GM12878 (cell line): ENCODE measurements around the gene CSPG5. TPM values are rescaled to one million over a fixed set of nuclear protein-coding genes. Genes with fewer than 3 reads are reported as not detected.

Experiments used
- ATAC-seq: fragments of 200-7000 bp; cut with Tn5 transposase; 3 replicates; pipeline ENCODE4 v1.9.1; 2020; ENCODE audit warnings: mild to moderate bottlenecking, moderate library complexity
- BruUV-seq: library from RNA; stranded (reverse); fragments of 400-500 nt; replicated peaks from 2 replicates; lab custom pipeline; 2021; lab: Mats Ljungman, UMichigan
- CTCF ChIA-PET: fragments of 300-600 bp; sonication (Branson Sonifier 250); formaldehyde crosslinking; extraction: SDS; loops from one replicate; lab custom pipeline; 2021; ENCODE audit warnings: inconsistent platforms; lab: Yijun Ruan, JAX
- POLR2A ChIA-PET: fragments of 350-600 bp; formaldehyde crosslinking; extraction: SDS; loops from one replicate; lab custom pipeline; 2021; ENCODE audit warnings: inconsistent platforms; lab: Charles Lee
- RAD21 ChIA-PET: fragments of 300-600 bp; sonication (Branson Sonifier 250); formaldehyde crosslinking; loops from one replicate; lab custom pipeline; 2023; ENCODE audit warnings: antibody characterized with exemption; ENCODE audit not compliant: unreplicated experiment; lab: Charles Lee
- SMC1A ChIA-PET: fragments of 300-600 bp; sonication (Branson Sonifier 250); formaldehyde crosslinking; loops from one replicate; lab custom pipeline; 2023; ENCODE audit not compliant: unreplicated experiment, uncharacterized antibody; lab: Charles Lee
- DNase-seq: peaks from one replicate; pipeline ENCODE4 v3.0.0-alpha.2; 2011; ENCODE audit warnings: low read depth, low spot score
- FAIRE-seq: peaks from 3 replicates; lab custom pipeline; 2011; peaks lifted over from hg19 to GRCh38; lab: Jason Lieb, UNC
- H2AFZ ChIP-seq: 2 replicates; pipeline ENCODE4 v1.6.0; 2011; ENCODE audit warnings: low read depth, low read length, control low read depth; ENCODE audit not compliant: control insufficient read depth
- H3K27ac ChIP-seq: 2 replicates; pipeline ENCODE4 v1.5.1; 2011; ENCODE audit warnings: control low read depth; ENCODE audit not compliant: control insufficient read depth, insufficient read depth
- H3K27me3 ChIP-seq, 2 experiments: replicated peaks in 1 of 2; 2 replicates each; pipeline versions ENCODE4 v1.6.0 to v1.6.1; 2011; ENCODE audit warnings: low read length in 1 of 2; ENCODE audit not compliant: control insufficient read depth in 2 of 2, insufficient read depth in 2 of 2
- H3K36me3 ChIP-seq, 2 experiments: 2 replicates each; pipeline ENCODE4 v1.5.1; 2011; ENCODE audit warnings: low read length in 1 of 2; ENCODE audit not compliant: control insufficient read depth in 2 of 2, insufficient read depth in 2 of 2
- H3K4me1 ChIP-seq: 2 replicates; pipeline ENCODE4 v1.6.1; 2011; ENCODE audit warnings: mild to moderate bottlenecking, low read length, moderate library complexity, mixed read lengths; ENCODE audit not compliant: control insufficient read depth, insufficient read depth
- H3K4me2 ChIP-seq: 2 replicates; pipeline ENCODE4 v1.6.0; 2011; ENCODE audit warnings: control low read depth; ENCODE audit not compliant: control insufficient read depth, insufficient read depth
- H3K4me3 ChIP-seq: fragments of 200-600 bp; sonication (generic); 2 replicates; pipeline ENCODE4 v1.5.1; 2016
- H3K79me2 ChIP-seq: 2 replicates; pipeline ENCODE4 v1.6.0; 2011; ENCODE audit warnings: low read length; ENCODE audit not compliant: control insufficient read depth, insufficient read depth
- H3K9ac ChIP-seq: 2 replicates; pipeline ENCODE4 v1.8.0; 2011; ENCODE audit warnings: low read length, control low read depth, mixed read lengths; ENCODE audit not compliant: control insufficient read depth, insufficient read depth
- H3K9me3 ChIP-seq: replicated peaks from 3 replicates; pipeline ENCODE4 v1.5.1; 2011; ENCODE audit warnings: mild to moderate bottlenecking, low read length; ENCODE audit not compliant: control insufficient read depth, insufficient read depth
- H4K20me1 ChIP-seq: 2 replicates; pipeline ENCODE4 v1.6.0; 2011; ENCODE audit not compliant: control insufficient read depth, insufficient read depth
- BCL3 ChIP-seq: IDR thresholded peaks from 2 replicates; pipeline ENCODE4 v1.6.1; 2011; ENCODE audit warnings: borderline replicate concordance, low read depth, mild to moderate bottlenecking, moderate library complexity, low read length; ENCODE audit not compliant: insufficient read depth, poor library complexity, severe bottlenecking
- BHLHE40 ChIP-seq, 2 experiments: fragments of 450-650 bp in 1 of 2; IDR thresholded peaks; 2 replicates each; pipeline ENCODE4 v1.6.1; 2011 to 2017; ENCODE audit warnings: low read depth in 2 of 2, borderline replicate concordance in 1 of 2, improper control_type of control experiment in 1 of 2, low read length in 1 of 2, mild to moderate bottlenecking in 1 of 2
- CEBPB ChIP-seq, 2 experiments: fragments of 150-350 bp in 1 of 2; IDR thresholded peaks; 2 replicates each; pipeline ENCODE4 v1.6.1; 2012 to 2014; ENCODE audit warnings: low read depth in 2 of 2, low read length in 2 of 2, borderline replicate concordance in 1 of 2, inconsistent platforms in 1 of 2
- IKZF2 ChIP-seq, 2 experiments: fragments of 450-650 bp; IDR thresholded peaks; 2 replicates each; pipeline ENCODE4 v1.6.1; 2017; ENCODE audit warnings: mild to moderate bottlenecking in 2 of 2, moderate library complexity in 2 of 2
- RFX5 ChIP-seq: IDR thresholded peaks from 2 replicates; pipeline ENCODE4 v1.6.1; 2011; ENCODE audit warnings: low read depth, low read length, improper control_type of control experiment
- SUPT20H ChIP-seq: IDR thresholded peaks from 2 replicates; pipeline ENCODE4 v1.6.1; 2011; ENCODE audit warnings: low read depth, mild to moderate bottlenecking, low read length, moderate library complexity, borderline replicate concordance; ENCODE audit not compliant: control insufficient read depth
- TBL1XR1 ChIP-seq: IDR thresholded peaks from 2 replicates; pipeline ENCODE4 v1.6.1; 2012; ENCODE audit warnings: low read depth, low read length, improper control_type of control experiment
- USF1 ChIP-seq: IDR thresholded peaks from 2 replicates; pipeline ENCODE4 v1.6.1; 2011; ENCODE audit warnings: borderline replicate concordance, low read depth, mild to moderate bottlenecking, moderate library complexity, mixed read lengths, low read length; ENCODE audit not compliant: insufficient read depth; ENCODE audit errors: extremely low read length
- WGBS: methylation state at CpG from one replicate; pipeline ENCODE4 v1.1.6; 2016; ENCODE audit warnings: low lambda C conversion rate; ENCODE audit not compliant: insufficient replicate concordance, insufficient coverage; ENCODE audit errors: missing lambda C conversion rate; 5-methylcytosine and 5-hydroxymethylcytosine counted together
- in situ Hi-C: fragments of 300-500 bp; cut with MboI; formaldehyde crosslinking; loops from 9 replicates; pipeline ENCODE4 v1.14.3; 2018; ENCODE audit warnings: mixed read lengths
- intact Hi-C: fragments of 100-400 bp; cut with micrococcal nuclease; formaldehyde crosslinking; loops from one replicate; pipeline ENCODE4 v1.14.2; 2022; ENCODE audit not compliant: unreplicated experiment
- polyA plus RNA-seq, 11 experiments: library from polyadenylated mRNA; depleted of rRNA in 4 of 11; unstranded in 6 of 11; stranded (reverse) in 5 of 11; fragments of >200 nt; fragmentation: Nextera tagmentation in 4 of 11; fragmentation: Illumina TruSeq in 1 of 11; extraction: Ambion mirVana in 4 of 11; extraction: Trizol in 1 of 11; gene quantifications; 1 replicate in 1 of 11; 2 replicates in 10 of 11; pipeline versions ENCODE4 v1.2.1 to v1.2.3, GENCODE V29; 2011 to 2016; ENCODE audit warnings: inconsistent platforms in 2 of 11, missing spikeins in 2 of 11, low read depth in 1 of 11
- total RNA-seq, 4 experiments: library from RNA; depleted of rRNA in 3 of 4; stranded (reverse); fragments of >200 nt in 3 of 4; fragmentation: Illumina TruSeq in 1 of 4; extraction: Trizol in 1 of 4; gene quantifications; 2 replicates each; pipeline versions ENCODE4 v1.2.1 to v1.2.3, GENCODE V29; 2013 to 2021

Gene CSPG5
- total and polyA plus RNA-seq, 10 of the 15 experiments (the other 5 are each of a cell fraction or from before 2014, with no cell fraction given) = 0.08 to 0.17 TPM; not detected in 8

- RAD21 ChIA-PET = interaction anchor here (0.9 to 2.5 kb wide), 10 partner anchors 10 to 636 kb away, joined by 3 to 43 read pairs (median 5); no protein-coding TSS in a partner anchor
- POLR2A ChIA-PET = no interaction called here
- 67% methylated on average over 4 of the region's 4 CpGs for WGBS
- TF ChIP-seq CEBPB (IDR thresholded peaks at IDR 0.05; ENCODE audit: borderline replicate concordance in 1 of 2, low read depth in 2 of 2, low read length in 2 of 2) = no peak
- no peak for TF ChIP-seq BHLHE40 (IDR thresholded peaks at IDR 0.05; ENCODE audit: borderline replicate concordance in 1 of 2, low read depth in 2 of 2, low read length in 1 of 2)
- no peak for TF ChIP-seq USF1
- no peak for TF ChIP-seq TBL1XR1
- TF ChIP-seq RFX5 = no peak
- TF ChIP-seq IKZF2 (IDR thresholded peaks at IDR 0.05) = no peak
- no peak for TF ChIP-seq BCL3
- no peak for TF ChIP-seq SUPT20H
- TF ChIP-seq, all 136 proteins: peak for 0
- no peaks in the 10 kb centered on the region for H3K36me3 ChIP-seq
- no peaks in the 10 kb centered on the region for H3K79me2 ChIP-seq
- no peaks in the 10 kb centered on the region; a peak in 1 of 4 replicates for H3K27me3 ChIP-seq
- DNase-seq = no peak
- in situ Hi-C loops (loop anchor here (5.0 to 10.0 kb wide), 2 partner anchors 264 to 631 kb away; no protein-coding TSS in a partner anchor), intact Hi-C loops (loop anchor here (5.0 to 10.0 kb wide), 3 partner anchors 131 to 631 kb away; no protein-coding TSS in a partner anchor)
- CTCF ChIA-PET = interaction anchor here (1.1 to 5.3 kb wide), 14 partner anchors 10 to 913 kb away, joined by 3 to 83 read pairs (median 9); partner anchors contain the start of genes DHX30 and ELP6
- peaks cover 6% of the 10 kb centered on the region; the same call in 1 of the 2 replicates for H3K4me1 ChIP-seq
- BruUV-seq = no TSS peak
- no peak for ATAC-seq
- H3K9me3 ChIP-seq = no peaks in the 10 kb centered on the region
- FAIRE-seq = no peak
- no peak overlapping the region for H3K27ac ChIP-seq
- H3K9ac ChIP-seq = no peak overlapping the region
- SMC1A ChIA-PET = interaction anchor here (0.9 to 2.3 kb wide), 8 partner anchors 11 to 279 kb away, joined by 3 to 13 read pairs (median 5); partner anchors contain the start of gene DHX30
- no peaks in the 10 kb centered on the region for H4K20me1 ChIP-seq
- H3K4me3 ChIP-seq = no peak overlapping the region
- H2AFZ ChIP-seq = no peak overlapping the region
- H3K4me2 ChIP-seq = no peak overlapping the region
These were observed 55.2 kb downstream of the CSPG5 start for GRCh38 chr3:47523310-47524073.
